Central memory CD8-positive, alpha-beta T cell (primary cell): Measurements from ENCODE around the gene ZFAND4.

Source experiments
- ATAC-seq: fragments of 150-1000 bp; cut with Tn5 transposase; replicated peaks from 2 replicates; pipeline ENCODE4 v1.10.0; 2022; ENCODE audit warnings: mild to moderate bottlenecking, moderate FRiP score, moderate number of reproducible peaks; ENCODE audit not compliant: poor library complexity, severe bottlenecking; ENCODE audit errors: extremely low read depth
- DNase-seq, 2 donors: peaks; one replicate each; pipeline ENCODE4 v3.0.0; 2021; ENCODE audit warnings: low spot score in 2 of 2
- H3K27ac Mint-ChIP-seq: one replicate; pipeline ENCODE4 v1.8.0; 2022; ENCODE audit warnings: low read depth, mild to moderate bottlenecking, moderate library complexity, mixed read lengths
- H3K27me3 Mint-ChIP-seq: one replicate; pipeline ENCODE4 v1.8.0; 2022; ENCODE audit warnings: mixed read lengths
- H3K36me3 Mint-ChIP-seq: one replicate; pipeline ENCODE4 v1.8.0; 2022; ENCODE audit warnings: mild to moderate bottlenecking, moderate library complexity, mixed read lengths; ENCODE audit not compliant: insufficient read depth
- H3K4me1 Mint-ChIP-seq: one replicate; pipeline ENCODE4 v1.8.0; 2022; ENCODE audit warnings: mixed read lengths
- H3K4me3 Mint-ChIP-seq: one replicate; pipeline ENCODE4 v1.8.0; 2022; ENCODE audit warnings: mild to moderate bottlenecking, moderate library complexity, mixed read lengths
- H3K9me3 Mint-ChIP-seq: one replicate; pipeline ENCODE4 v1.8.0; 2022; ENCODE audit warnings: mixed read lengths

The ZFAND4 gene

DNA sequence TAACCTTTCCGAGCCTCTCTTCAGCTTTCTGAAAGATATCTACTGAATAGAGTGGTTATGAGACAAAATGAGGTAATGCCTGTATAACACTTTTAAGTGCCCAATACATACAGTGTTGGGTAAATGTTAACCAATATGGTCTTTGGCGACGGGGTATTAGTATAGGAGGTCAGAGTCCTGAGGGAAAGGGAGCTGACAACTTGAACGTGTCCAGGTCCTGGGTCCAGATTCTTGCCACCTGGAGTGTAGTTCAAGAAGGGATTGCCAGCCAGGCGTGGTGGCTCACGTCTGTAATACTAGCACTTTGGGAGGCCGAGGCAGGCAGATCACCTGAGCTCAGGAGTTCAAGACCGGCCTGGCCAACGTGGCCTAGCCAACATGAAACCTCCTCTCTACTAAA is 76.0 kb downstream of the ZFAND4 start:
- Mint-ChIP-seq H3K27me3 (peaks cover 25% of the 10 kb centered on the region), H3K4me1 (peaks cover 29% of the 10 kb centered on the region), H3K27ac (no peak overlapping the region)

DNA sequence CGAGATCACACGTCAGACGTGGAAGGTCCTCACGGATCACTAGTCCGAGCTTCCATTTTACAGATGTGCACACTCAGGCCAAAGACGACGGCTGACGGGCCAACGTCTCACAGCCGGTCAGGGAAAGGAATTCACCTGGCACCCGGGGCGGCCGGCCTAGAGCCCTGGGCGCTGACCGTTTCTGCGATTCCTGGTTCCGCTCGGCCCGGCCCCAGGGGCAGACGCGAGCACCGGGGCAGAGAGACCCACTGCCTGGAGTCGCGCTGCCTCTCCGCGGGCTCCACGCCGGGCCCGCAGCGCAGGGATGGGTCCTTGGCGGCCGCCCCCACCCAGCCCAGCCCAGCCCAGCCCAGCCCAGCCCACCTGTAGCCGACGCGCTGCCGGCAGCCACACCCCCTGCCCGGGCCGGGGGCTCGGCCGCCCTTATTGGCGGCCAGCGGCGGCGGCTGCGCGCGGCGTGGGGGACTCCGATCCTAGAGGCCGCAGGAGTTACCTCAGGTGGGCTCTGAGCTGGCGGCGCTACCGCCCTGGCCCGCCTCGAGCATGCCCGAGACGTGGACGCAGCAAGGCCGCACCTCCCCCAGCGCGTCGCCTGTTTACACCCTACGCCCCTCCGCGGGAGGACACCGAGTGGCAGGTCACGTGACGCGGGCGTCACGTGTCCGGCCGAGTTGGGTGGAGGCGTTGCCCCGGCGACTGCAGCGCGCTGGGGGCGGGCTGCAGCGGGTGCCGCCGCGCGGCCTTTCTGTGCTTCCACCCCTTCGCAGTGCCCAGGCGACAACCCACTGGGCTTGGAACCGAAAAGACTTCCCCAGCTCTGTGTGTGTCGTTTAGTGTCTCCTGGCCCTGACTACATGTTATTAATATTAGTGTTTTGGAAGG is 78.1 kb downstream of the ZFAND4 start:
- Mint-ChIP-seq H3K36me3 (peaks cover 20% of the 10 kb centered on the region), H3K9me3 (no peaks in the 10 kb centered on the region), H3K4me3 (peak overlapping the region; percentile 82), H3K27ac (peak overlapping the region; percentile 71), H3K4me1 (peaks cover 39% of the 10 kb centered on the region), H3K27me3 (peaks cover 8% of the 10 kb centered on the region)
- DNase-seq (peak; percentile 77 to 79), ATAC-seq (peak; percentile 93)

More for the DNA sequence above, 76.0 kb downstream of the ZFAND4 start:
- Mint-ChIP-seq H3K4me3 (no peak overlapping the region), H3K36me3 (peaks cover 20% of the 10 kb centered on the region), H3K9me3 (no peaks in the 10 kb centered on the region)
- ATAC-seq (no peak), DNase-seq (no peak)

DNA sequence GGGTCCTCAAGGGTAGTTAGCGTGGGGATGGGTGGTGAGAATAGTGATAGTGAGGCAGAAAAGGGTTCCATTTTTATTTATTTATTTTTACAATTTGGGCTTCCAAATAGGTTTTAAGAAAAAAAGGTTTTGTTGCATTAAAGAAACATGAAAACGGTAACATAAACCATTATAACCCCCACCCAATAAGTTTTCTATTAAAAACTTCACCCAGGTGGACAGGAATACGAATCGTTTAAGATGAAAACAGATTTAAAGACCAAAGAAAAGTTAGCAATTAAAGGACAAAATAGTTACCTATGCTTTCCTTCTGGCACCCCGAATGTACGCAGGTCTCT is 78.7 kb downstream of the ZFAND4 start:
- no peak for DNase-seq
- no peak for ATAC-seq
- Mint-ChIP-seq H3K9me3 (no peaks in the 10 kb centered on the region), H3K27me3 (peaks cover 2% of the 10 kb centered on the region), H3K4me1 (peaks cover 39% of the 10 kb centered on the region), H3K36me3 (peaks cover 20% of the 10 kb centered on the region), H3K4me3 (peak overlapping the region; percentile 82), H3K27ac (peak overlapping the region; percentile 71)

DNA sequence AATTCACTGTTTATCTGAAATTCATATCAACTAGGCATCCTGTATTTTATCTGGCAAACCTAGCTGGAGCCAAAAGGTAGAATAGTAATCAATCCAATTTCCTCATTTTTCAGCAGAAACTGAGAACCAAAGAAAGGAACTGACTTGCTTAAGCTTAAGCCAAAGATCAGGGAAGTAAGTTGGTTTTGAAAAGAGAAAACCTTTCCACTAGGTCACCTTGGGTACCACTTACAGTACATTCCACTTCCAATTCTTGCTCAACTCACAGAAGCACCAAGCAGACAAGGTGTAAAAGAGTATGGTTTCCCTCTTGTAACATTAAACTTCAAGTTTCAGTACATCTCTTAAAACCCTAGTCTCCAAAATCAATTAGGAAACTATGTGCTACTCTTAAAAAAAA is 79.6 kb downstream of the ZFAND4 start:
- no peak for DNase-seq
- no peak for ATAC-seq

DNA sequence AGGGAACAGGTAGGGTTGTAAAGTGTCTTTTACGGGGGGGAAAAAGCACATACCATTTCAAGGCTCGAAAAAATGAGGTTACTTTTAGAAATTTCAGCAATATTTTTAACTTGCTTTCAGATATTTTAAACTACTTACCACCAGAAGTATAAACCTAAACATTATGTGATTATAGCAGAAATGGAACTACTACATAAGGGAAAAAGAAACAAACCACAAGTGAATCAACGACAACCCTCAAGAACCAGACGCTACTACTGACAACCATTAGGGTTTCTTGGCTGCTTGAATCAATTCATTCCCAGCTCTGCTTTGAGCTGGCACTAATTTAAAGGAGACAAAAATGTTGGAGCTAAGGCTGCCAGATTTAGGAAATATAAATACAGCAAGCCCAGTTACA is 80.1 kb downstream of the ZFAND4 start:
- DNase-seq (no peak), ATAC-seq (no peak)
- Mint-ChIP-seq H3K4me3 (peak overlapping the region; percentile 44), H3K27me3 (no peaks in the 10 kb centered on the region), H3K36me3 (peaks cover 20% of the 10 kb centered on the region), H3K4me1 (peaks cover 44% of the 10 kb centered on the region), H3K9me3 (no peaks in the 10 kb centered on the region), H3K27ac (peak overlapping the region; percentile 3)

More for the DNA sequence above, 79.6 kb downstream of the ZFAND4 start:
- peaks cover 20% of the 10 kb centered on the region for H3K36me3 Mint-ChIP-seq
- H3K27ac Mint-ChIP-seq, result no peak overlapping the region
- H3K9me3 Mint-ChIP-seq, result no peaks in the 10 kb centered on the region
- peak overlapping the region; percentile 82 for H3K4me3 Mint-ChIP-seq
- no peaks in the 10 kb centered on the region for H3K27me3 Mint-ChIP-seq
- H3K4me1 Mint-ChIP-seq, result peaks cover 39% of the 10 kb centered on the region

DNA sequence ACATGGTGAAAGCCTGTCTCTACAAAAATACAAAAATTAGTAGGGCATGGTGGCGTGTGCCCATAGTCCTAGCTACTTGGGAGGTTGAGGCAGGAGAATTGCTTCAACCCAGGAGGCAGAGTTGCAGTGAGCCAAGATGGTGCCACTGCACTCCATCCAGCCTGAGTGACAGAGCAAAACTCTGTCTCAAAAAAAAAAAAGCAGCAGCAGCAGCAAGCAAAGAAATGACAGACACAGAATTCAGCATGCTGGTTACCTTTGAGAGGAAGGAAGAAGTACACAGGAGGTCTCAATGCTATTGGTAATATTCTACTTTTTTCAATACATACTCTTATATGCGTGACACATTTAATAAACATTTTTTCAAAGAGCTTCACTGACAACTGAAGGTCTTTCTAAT is 81.3 kb downstream of the ZFAND4 start:
- ATAC-seq (no peak), DNase-seq (no peak)
- Mint-ChIP-seq H3K9me3 (no peaks in the 10 kb centered on the region), H3K4me1 (peaks cover 45% of the 10 kb centered on the region), H3K27ac (no peak overlapping the region), H3K27me3 (no peaks in the 10 kb centered on the region), H3K4me3 (no peak overlapping the region), H3K36me3 (peaks cover 22% of the 10 kb centered on the region)

DNA sequence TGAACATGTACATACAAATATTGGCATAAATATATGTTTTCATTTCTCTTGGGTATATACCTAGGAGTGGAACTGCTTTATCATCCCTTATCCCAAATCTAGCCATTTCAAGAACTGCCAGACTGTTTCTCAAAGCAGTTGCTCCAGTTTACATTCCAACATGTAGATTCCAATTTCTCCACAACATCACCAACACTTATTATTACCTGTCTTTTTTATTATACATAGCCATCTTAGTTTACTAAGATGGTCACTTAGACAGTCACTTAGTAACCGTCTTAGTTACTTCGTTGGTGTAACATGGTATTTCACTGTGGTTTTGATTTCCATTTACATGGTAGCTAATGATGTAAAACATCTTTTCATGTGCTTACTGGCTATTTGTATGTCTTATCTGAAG is 82.7 kb downstream of the ZFAND4 start:
- H3K27me3 Mint-ChIP-seq, result no peaks in the 10 kb centered on the region
- H3K9me3 Mint-ChIP-seq, result no peaks in the 10 kb centered on the region
- ATAC-seq (no peak), DNase-seq (no peak)
- H3K36me3 Mint-ChIP-seq, result peaks cover 12% of the 10 kb centered on the region
- H3K4me3 Mint-ChIP-seq, result no peak overlapping the region
- no peak overlapping the region for H3K27ac Mint-ChIP-seq
- peaks cover 45% of the 10 kb centered on the region for H3K4me1 Mint-ChIP-seq

DNA sequence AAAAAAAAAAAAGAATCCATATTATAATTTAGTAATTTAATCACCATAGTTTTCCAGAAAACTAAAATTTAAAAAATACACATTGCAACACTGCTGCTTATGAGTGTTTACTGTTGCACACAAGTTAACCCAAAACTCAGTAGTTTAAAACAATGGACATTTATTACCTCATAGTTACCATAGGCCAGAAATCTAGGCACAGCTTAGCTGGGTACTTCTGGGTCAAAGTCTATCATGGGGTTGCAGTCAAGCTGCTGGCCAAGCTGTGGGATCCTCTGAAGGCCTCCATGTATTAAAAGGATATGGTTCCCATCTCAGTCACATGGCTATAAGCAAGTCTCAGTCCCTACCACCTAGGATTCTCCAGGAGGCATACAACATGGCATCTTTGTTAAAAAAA is 83.6 kb downstream of the ZFAND4 start:
- ATAC-seq (no peak), DNase-seq (no peak)
- Mint-ChIP-seq H3K9me3 (no peaks in the 10 kb centered on the region), H3K27me3 (no peaks in the 10 kb centered on the region), H3K4me3 (no peak overlapping the region), H3K4me1 (peaks cover 44% of the 10 kb centered on the region), H3K27ac (no peak overlapping the region), H3K36me3 (peaks cover 8% of the 10 kb centered on the region)

DNA sequence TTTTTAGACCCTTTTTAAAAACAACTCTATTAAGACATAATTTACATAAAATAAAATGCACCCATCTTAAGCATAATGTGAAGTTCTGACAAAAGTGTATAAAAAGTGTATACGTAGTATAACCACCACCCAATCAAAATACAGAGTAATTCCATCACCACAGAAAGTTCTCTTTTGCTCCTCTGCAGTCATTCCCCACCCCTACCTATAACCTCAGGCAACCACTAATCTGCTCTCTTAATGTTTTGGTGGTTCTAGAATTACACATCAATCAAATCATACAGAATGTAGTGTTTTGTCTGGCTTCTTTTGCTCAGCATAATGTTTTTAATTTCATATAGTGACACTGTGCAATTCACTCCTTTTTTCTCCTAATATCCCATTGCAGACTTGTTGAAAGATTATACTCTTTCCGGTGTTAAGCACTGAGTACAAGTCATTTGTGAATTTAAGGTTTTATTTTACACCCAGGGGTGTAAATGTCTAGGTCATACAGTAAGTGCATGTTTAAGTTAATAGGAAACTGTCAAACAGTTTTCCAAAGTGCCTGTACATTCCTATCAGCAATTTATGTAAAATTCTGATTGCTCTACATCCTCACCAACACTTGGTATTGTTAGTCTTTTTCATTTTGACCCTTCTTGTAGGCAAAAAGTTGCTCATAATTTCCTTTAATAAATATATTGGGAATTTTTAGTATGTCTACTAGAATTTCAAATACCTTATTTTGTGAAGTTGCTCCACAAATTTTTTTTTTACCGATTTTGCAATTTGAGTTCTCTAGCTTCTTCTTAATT is 86.3 kb downstream of the ZFAND4 start:
- DNase-seq, result no peak
- H3K27ac Mint-ChIP-seq, result no peak overlapping the region
- H3K9me3 Mint-ChIP-seq, result no peaks in the 10 kb centered on the region
- no peaks in the 10 kb centered on the region for H3K27me3 Mint-ChIP-seq
- no peak overlapping the region for H3K4me3 Mint-ChIP-seq
- no peak for ATAC-seq
- peaks cover 38% of the 10 kb centered on the region for H3K4me1 Mint-ChIP-seq
- peaks cover 2% of the 10 kb centered on the region for H3K36me3 Mint-ChIP-seq

DNA sequence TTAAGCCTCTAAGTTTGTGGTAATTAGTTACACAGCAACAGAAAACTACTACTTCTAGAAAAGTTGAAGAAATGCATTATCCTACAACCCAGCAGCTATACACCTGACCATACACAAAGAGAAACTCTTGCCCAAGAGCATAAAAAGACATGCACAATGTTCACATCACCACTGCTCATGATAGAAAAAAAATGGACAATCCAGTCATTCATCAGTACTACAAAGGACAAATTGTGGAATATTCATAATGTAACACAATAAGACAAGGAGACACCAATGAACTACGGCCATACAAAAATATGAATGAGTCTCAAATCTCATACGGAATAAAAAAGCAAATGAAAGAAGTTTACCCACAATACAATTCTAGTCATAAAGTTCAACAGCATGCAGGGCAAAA is 87.4 kb downstream of the ZFAND4 start:
- no peak for ATAC-seq

DNA sequence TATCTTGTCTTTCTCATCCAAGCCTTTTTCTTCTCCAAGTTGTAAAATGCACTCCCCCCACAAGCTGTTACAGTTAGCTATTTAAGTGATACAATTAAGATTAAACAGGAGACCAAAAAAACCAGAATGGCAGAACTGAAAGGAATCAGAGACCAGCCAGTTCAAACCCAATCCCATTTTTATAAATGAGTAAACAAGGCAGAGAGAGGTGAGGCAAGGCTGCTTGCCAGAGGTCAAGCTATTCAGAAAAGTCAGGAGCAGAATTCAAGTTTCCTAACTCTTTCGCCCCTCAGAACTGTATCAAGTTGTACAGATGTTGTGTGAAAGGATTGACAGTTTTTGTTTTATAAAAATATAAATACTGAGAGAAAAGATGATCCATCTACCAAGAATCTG is 90.2 kb downstream of the ZFAND4 start:
- Mint-ChIP-seq H3K4me1 (peaks cover 52% of the 10 kb centered on the region), H3K27ac (peak overlapping the region; percentile 95), H3K4me3 (no peak overlapping the region), H3K36me3 (peaks cover 4% of the 10 kb centered on the region), H3K9me3 (no peaks in the 10 kb centered on the region), H3K27me3 (no peaks in the 10 kb centered on the region)
- DNase-seq, result no peak
- no peak for ATAC-seq

More for the DNA sequence above, 87.4 kb downstream of the ZFAND4 start:
- H3K27me3 Mint-ChIP-seq, result no peaks in the 10 kb centered on the region
- H3K27ac Mint-ChIP-seq, result no peak overlapping the region
- H3K4me1 Mint-ChIP-seq, result peaks cover 42% of the 10 kb centered on the region
- peaks cover 4% of the 10 kb centered on the region for H3K36me3 Mint-ChIP-seq
- DNase-seq, result no peak
- no peak overlapping the region for H3K4me3 Mint-ChIP-seq
- no peaks in the 10 kb centered on the region for H3K9me3 Mint-ChIP-seq

DNA sequence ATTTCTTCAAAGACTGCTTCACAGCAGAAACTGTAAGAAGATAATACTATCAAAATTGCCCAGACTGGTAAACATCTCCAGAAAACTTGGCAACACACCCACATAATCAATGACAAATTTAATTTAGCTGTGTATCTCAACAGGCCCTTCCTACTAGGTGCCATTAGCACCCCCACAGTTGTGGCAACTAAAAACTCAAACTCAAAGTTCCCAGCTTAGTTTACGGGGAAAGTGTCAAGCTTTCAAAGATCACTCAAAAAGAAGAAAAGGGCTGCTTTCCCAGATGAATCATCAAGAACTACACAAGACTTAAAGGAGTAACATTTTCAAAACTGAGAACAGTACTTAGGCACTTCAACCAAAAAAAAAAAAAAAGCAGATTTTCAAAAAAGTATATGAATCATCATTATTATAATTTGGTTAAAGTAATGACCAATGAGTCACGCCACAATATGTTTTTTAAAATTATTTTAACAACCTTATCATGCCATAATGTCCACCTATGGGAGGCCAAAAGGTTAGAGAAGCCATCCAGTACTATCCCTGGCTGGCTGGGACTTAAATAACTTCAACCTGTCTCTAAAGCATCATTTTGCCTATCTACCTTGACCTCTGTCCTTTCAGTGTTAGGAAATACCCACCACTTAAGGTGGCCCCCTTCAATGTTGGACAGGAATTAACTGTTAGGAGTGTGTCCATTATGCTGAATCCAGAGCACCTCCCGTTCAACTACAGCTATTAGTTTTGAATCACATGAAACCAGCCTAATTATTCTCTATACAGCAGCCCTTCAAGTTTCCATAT is 90.8 kb downstream of the ZFAND4 start:
- Mint-ChIP-seq H3K4me1 (peaks cover 51% of the 10 kb centered on the region), H3K4me3 (peak overlapping the region; percentile 90), H3K27me3 (no peaks in the 10 kb centered on the region), H3K9me3 (no peaks in the 10 kb centered on the region), H3K36me3 (peaks cover 3% of the 10 kb centered on the region), H3K27ac (peak overlapping the region; percentile 95)
- ATAC-seq (no peak), DNase-seq (no peak)
